ENCODE measurements around the gene NR4A3. TPM values are rescaled to one million over a fixed set of nuclear protein-coding genes. Genes with fewer than 3 reads are reported as not detected.

The NR4A3 gene
- total RNA-seq, 1 experiment from 2014 or later = 0.24 TPM

DNA sequence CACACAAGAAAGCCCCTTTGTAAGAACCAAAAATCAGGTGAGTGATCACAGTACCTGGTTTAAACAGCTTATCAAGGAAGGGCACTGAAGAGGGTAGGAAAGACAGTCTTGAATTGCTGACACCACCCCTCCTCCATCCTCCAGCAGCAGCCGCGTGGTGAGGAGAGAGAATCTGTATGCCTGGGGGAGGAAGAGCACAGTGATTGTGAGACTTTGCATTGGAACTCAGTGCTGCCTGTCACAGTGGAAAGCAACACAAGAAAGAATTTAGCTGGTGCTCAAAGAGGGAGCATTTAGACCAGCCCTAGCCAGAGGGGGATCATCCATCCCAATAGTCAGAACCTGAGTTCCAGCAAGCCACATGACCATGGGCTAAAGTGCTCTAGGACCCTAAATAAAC lies 73.1 kb downstream of the NR4A3 start:
- no peak overlapping the region for H3K56ac ChIP-seq (ENCODE audit: insufficient read length, low read depth, low read length)
- H3T11ph ChIP-seq (ENCODE audit: low read length) = no peak overlapping the region
- H3K9ac ChIP-seq (ENCODE audit: extremely low read depth, insufficient read length, low read length) = no peak overlapping the region
- no peak overlapping the region for H3K23ac ChIP-seq (ENCODE audit: insufficient read length, low read depth, low read length)
- H3K79me2 ChIP-seq (ENCODE audit: insufficient read depth, low read length) = no peaks in the 10 kb centered on the region
- H3K27ac Mint-ChIP-seq = no peak overlapping the region; a peak in 1 of 7 replicates
- no peak overlapping the region for H3K18ac ChIP-seq (ENCODE audit: insufficient read length, low read depth, low read length)
- no peak overlapping the region for H2BK20ac ChIP-seq (ENCODE audit: low read depth, low read length, poor library complexity, severe bottlenecking)
- H2AK5ac ChIP-seq (ENCODE audit: insufficient read length, low read length) = no peak overlapping the region
- peaks cover 6 to 13% of the 10 kb centered on the region in 2 experiments for H3K4me1 Mint-ChIP-seq
- no peak overlapping the region for H2BK5ac ChIP-seq (ENCODE audit: insufficient read length, low read length)
- no peaks in the 10 kb centered on the region for H4K20me1 ChIP-seq (ENCODE audit: control insufficient read depth, insufficient read depth, insufficient read length)
- H4K5ac ChIP-seq (ENCODE audit: insufficient read length, low read depth, low read length) = no peak overlapping the region
- H3K9me3 Mint-ChIP-seq = no peaks in the 10 kb centered on the region
- H3K23me2 ChIP-seq (ENCODE audit: insufficient read length, low read depth, low read length, poor library complexity, severe bottlenecking) = no peaks in the 10 kb centered on the region
- H2AFZ ChIP-seq (ENCODE audit: low read length) = no peak overlapping the region
- no peak overlapping the region for H3K4ac ChIP-seq (ENCODE audit: low read depth, low read length)
- H4K8ac ChIP-seq (replicated peaks; ENCODE audit: insufficient read length, low read depth, low read length) = no peak overlapping the region
- H2BK15ac ChIP-seq (ENCODE audit: low read depth, low read length) = no peak overlapping the region
- no peak overlapping the region for H3K4me2 ChIP-seq (ENCODE audit: insufficient read depth, insufficient read length, low read length)
- DNase-seq = no peak
- no peak overlapping the region for H2BK120ac ChIP-seq (ENCODE audit: low read depth, low read length, poor library complexity, severe bottlenecking)
- TF ChIP-seq, protein P1, sequence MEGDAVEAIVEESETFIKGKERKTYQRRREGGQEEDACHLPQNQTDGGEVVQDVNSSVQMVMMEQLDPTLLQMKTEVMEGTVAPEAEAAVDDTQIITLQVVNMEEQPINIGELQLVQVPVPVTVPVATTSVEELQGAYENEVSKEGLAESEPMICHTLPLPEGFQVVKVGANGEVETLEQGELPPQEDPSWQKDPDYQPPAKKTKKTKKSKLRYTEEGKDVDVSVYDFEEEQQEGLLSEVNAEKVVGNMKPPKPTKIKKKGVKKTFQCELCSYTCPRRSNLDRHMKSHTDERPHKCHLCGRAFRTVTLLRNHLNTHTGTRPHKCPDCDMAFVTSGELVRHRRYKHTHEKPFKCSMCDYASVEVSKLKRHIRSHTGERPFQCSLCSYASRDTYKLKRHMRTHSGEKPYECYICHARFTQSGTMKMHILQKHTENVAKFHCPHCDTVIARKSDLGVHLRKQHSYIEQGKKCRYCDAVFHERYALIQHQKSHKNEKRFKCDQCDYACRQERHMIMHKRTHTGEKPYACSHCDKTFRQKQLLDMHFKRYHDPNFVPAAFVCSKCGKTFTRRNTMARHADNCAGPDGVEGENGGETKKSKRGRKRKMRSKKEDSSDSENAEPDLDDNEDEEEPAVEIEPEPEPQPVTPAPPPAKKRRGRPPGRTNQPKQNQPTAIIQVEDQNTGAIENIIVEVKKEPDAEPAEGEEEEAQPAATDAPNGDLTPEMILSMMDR (conservative IDR thresholded peaks at IDR 0.05) = no peak
- H3K9me3 ChIP-seq (ENCODE audit: control insufficient read depth, low read depth, low read length) = no peaks in the 10 kb centered on the region
- H3K27ac ChIP-seq (ENCODE audit: insufficient read length, low read depth, low read length) = no peak overlapping the region
- H4K91ac ChIP-seq (ENCODE audit: insufficient read length, low read depth, low read length) = no peak overlapping the region
- no CpG with 5 or more reads among the region's 2 CpGs for WGBS (ENCODE audit: extremely low coverage, insufficient read length, low lambda C conversion rate)
- no peaks in the 10 kb centered on the region for H3K27me3 ChIP-seq (ENCODE audit: insufficient read depth, low read length)
- no peaks in the 10 kb centered on the region; the same call in 1 of the 2 replicates for H3K27me3 Mint-ChIP-seq (ENCODE audit: low read depth)
- H3K36me3 Mint-ChIP-seq (ENCODE audit: insufficient read depth in 1 of 3, low read depth in 3 of 3) = no peaks in the 10 kb centered on the region
- H3K4me3 Mint-ChIP-seq = no peak overlapping the region
- no peak overlapping the region for H2BK12ac ChIP-seq (ENCODE audit: insufficient read length, low read depth, low read length)
- H3K14ac ChIP-seq (ENCODE audit: insufficient read depth, low read length) = no peak overlapping the region
- no peaks in the 10 kb centered on the region for H3K79me1 ChIP-seq (ENCODE audit: insufficient read depth, low read depth, low read length, poor library complexity, severe bottlenecking)
- peaks cover 5% of the 10 kb centered on the region; the same call in 1 of the 2 replicates for H3K4me1 ChIP-seq (ENCODE audit: insufficient read depth, low read length)

All from H9 (cell line).